Fibroblast of lung (primary cell): ENCODE data around the gene SMARCA4.

ENCODE experiments used
- CTCF ChIP-seq, 2 donors: IDR thresholded peaks in 1 of 2; conservative IDR thresholded peaks in 1 of 2; 1 replicate in 1 of 2; 2 replicates in 1 of 2; pipeline ENCODE4 v1.5.1; 2011 to 2012; ENCODE audit warnings: low read length in 2 of 2, control low read depth in 1 of 2, inconsistent platforms in 1 of 2, low read depth in 1 of 2, mild to moderate bottlenecking in 1 of 2
- EZH2 ChIP-seq: IDR thresholded peaks from 2 replicates; pipeline ENCODE4 v1.5.1; 2012; ENCODE audit warnings: low read length, control low read depth, mild to moderate bottlenecking; ENCODE audit errors: missing control alignments

GRCh38 chr19:11017275-11018035 is 56.6 kb downstream of the SMARCA4 start:
- TF ChIP-seq CTCF (conservative IDR thresholded peaks at IDR 0.05 in 1 of 2, IDR thresholded peaks at IDR 0.05 in 1 of 2; ENCODE audit: low read depth in 1 of 2, low read length in 2 of 2) (no peak), EZH2 (no peak)
